Measurements from ENCODE around the gene ZNF304. TPM values are rescaled to one million over a fixed set of nuclear protein-coding genes. Genes with fewer than 3 reads are reported as not detected.

The ZNF304 gene
- 6.6 and 6.9 TPM in 2 replicates for total RNA-seq

DNA sequence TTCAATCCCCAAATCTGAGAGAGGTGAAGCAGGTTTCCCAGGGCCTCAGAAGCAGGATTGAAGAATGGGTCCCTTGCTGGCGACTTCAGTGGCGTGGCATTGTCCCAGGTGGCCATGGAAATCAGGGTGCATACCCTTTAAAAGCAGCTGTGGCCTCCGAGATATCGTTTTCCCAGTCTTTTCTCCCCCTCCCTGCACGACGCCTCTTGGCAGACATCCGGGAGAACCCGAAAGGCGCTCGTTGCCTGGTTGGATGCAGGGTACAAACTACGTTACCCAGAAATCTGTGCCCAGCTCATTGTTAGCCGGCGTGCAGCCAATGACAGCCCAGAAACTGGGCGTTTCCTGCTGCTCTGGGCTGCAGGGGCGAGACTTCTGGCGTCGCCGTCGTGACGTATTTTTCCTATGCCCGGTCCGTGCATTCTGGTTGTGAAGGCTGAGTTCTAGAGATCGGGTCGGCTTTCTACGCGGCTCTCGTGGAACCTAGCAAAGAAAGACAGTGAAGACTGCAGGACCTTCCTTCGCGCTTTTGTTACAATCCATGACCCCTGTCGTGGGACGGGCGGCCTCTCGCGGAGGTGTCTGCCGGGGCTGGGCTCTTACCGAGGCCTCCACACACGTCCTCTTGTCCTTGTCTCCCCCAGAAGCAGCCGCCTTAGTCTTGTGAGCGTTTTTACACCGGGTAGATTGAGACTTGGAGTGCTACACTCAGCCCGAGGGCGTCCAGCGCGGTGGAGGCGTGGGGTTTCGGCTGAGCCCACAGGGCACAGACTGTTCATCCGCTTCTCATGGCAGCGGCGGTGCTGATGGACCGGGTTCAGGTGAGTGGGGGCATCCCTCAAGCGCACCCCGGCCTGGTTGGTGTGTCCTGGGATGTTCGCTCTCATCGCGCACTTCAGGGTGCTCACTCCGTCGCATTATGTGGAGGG lies at the start of gene ZNF304:
Gene ZNF304 (plus strand): TSS at position 395 of the 929 bp plus-strand sequence. CDS start 394 bp downstream, at position 789.
- intact Hi-C loops (cut with micrococcal nuclease), result loop anchor here (1.0 kb wide), 7 partner anchors 12 to 136 kb away; partner anchors contain the start of genes TRAPPC2B, ZNF17, ZNF419 and ZNF460

DNA sequence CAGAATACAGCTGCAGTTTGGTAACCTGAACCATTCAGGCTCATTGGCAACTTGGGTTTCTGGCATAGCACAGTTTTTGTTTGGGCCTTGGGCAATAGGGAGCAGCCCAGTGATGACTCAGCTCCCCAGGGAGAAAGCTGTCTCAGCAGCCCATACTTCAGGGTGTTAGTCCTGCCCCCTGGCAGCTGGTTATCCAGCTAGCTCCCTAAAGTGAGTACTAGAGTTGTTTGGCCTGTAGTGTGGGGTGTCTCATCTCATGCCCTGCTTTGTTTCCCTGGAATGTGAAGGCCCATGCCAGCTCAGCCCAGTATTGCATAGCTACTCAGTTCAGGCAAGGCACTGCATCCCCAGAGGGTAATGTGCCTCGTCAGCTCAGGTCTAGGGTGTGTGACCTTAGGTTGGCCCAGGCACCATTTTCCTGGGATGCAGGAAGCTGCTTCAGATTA lies 49.0 kb upstream of the ZNF304 start:
- intact Hi-C loops (cut with micrococcal nuclease), result no loop called here

DNA sequence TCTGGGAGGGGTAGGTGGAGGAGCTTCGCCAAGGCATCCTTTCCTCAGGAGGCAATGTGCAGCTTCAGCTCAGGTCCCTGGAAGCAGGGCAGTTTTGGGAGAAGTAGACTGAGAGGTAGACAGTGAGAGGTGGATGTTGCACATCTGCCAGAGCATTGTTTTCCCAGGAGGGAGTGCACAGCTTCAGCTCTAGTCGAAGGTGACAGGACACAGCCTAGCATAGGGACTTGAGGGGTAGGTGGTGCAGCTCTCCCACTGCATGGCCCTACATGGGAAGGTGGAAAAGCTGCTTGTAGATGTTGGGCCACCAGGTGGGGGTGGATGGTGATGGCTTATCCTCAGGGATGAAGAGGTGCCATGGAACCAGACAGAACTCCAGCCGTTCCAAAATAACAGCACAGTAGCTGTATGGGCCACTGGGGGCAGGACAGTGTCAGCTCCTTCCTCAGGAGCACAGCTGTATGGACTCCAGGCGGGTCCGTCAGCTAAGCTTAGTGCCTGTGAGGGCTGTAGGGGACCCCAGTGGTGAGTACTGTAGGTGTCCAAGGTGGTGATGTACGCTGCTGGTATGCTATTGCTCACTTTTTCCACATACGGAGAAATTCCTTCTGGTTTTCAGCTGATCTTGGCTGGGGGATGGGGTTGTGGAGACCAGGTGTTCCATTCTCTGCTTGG lies 48.2 kb upstream of the ZNF304 start:
- intact Hi-C loops (cut with micrococcal nuclease), result no loop called here

DNA sequence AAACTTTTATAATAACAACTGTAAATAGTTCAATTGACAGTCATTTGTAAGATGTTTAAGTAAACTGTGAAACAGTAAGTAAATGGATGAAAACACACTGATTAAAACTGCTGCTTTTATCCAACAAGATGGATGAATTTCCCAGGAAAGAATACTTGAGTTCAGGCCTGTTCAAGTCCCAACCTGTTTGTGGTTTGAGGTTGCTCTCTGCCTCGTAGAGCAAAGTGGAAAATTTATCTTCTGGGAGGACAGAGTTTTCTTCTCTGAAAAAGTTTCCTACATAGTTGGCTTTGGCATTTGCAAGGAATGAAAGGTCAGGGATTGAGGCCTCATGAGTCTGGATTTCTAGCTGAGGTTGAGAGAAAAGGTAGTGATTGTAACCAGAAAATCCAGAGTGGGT lies 46.0 kb upstream of the ZNF304 start:
- intact Hi-C loops (cut with micrococcal nuclease), result no loop called here

DNA sequence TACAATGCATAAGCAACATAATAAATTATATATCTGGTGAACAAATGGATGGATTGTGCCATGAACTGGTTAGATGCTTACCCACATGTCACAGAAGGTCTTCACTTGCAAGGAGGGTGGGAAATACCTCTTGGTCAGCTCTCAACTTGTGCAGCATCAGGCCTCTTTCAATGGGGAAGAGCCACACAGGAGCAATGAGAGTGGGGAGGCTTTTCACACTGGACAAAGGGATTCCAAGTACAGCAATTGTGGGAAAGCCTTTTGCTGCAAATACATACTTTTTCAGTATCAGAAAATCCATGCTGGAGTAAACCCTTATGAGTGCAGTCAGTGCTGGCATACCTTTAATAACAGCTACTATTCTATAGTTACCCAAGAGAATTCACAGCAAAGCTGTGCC lies 42.6 kb upstream of the ZNF304 start:
- intact Hi-C loops (cut with micrococcal nuclease), result no loop called here

DNA sequence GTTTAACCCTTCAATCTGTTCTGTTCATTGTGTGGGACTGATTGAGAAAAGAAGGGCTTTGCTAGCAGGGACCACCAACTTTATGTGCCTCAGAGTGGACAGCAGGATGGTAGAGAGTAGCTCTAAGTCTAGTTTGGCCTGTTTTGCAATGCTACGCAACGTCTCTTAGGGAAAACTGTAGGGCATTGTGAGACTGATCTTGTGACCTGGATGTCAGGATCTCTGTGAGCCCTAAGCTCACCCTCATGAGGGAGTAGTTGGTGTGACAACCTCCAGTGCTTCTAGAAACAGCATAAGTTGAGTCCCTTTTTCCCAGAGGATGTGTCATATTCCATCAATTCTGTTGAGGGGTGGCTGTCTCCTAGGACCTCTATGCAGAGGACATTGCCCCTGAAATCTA lies 40.3 kb upstream of the ZNF304 start:
- intact Hi-C loops (cut with micrococcal nuclease), result no loop called here

DNA sequence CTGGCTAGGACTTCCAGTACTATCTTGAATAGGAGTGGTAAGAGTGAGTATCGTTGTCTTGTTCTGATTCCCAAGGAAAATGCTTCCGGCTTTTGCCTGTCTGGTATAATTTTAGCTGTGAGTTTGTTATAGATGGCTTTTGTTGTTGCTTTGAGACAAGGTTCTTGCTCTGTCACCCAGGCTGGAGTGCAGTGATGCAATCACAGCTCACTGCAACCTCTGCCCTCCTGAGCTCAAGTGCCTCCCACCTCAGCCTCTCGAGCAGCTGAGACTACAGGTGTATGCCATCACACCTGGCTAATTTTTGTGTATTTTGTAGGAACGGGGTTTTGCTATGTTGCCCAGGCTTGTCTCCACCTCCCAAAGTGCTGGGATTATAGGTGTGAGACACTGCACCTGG lies 36.9 kb upstream of the ZNF304 start:
- intact Hi-C loops (cut with micrococcal nuclease), result no loop called here

DNA sequence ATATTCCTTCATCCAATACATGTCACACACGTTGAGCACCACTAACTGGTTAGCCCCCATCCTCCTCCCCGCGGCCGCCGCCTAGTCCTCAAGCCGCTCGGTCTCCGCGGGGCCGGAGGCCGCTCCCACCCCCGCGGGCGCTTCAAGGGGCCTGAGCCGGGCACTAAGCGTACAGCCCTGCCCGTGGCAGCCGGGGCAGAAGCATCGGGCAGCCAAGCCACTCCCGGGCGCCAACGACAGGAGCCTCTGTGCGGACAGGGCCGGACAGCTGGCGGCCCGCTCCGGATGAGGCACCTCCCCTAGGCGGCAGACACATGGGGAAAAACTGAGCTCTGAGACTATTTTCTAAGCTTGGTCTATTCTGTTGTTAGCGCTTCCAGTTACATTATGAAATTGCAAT lies 33.6 kb upstream of the ZNF304 start:
- intact Hi-C loops (cut with micrococcal nuclease), result no loop called here

DNA sequence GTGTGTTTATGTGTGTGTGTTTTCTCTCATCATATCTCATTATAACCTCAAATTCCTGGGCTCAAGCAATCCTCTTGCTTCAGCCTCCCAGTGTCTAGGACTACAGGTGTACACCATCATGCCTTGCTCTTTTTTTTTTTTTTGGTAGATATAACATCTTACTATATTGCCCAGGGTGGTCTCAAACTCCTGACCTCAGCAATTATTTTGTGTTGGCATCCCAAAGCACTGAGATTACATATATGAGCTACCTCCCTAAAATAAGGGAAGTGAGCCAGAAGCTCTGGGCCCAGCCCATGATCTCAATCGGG lies 31.2 kb upstream of the ZNF304 start:
- intact Hi-C loops (cut with micrococcal nuclease), result loop anchor here (1.0 to 5.0 kb wide), 6 partner anchors 31 to 128 kb away; partner anchors contain the start of genes TRAPPC2B, ZNF264, ZNF304 and ZNF460

DNA sequence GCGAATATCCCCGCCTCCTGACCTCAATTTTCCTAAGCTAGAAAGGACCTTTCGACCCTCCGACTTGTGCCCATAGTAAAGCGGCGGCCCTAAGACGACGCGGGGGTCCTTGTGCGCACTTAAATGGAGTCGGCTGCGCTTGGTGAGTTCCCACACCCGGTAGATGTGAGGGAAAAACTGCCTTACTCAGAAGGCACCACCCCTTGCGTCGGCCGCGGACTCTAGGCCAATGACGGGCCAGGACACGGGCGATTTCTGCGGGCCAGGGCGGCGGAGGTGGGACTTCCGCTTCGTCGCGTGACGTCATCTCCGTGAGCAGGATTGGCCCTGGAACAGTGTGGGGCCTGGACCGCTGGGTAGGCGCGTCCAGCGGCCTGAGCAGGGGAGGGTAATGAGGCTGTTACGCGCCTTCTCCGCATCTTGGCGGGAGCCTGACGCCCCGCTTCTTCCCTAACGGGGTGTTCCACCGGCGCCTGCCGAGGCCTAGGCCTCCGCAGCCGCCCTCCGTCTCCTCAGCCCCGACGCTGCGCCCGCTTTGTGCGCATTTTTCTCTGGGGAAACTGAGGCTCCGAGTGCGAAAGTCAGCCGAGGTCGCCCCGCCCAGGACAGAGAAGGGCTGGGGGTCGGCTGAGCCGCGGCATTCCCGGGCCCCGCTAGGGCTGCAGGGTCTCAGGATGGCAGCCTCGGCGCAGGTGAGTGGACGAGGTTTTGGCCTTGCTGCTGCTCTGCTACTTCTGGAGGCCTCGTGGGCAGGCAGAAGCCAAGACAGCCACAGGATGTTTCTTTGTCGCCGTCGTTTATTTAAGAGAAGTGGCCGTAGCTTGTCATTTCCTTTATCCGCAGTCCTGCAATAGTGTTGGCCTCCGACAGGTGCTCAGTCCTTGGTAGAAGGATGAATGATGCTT lies 30.6 kb upstream of the ZNF304 start, which contains the start of gene ZNF543:
Gene ZNF543 (plus strand): TSS at position 293 of the 905 bp plus-strand sequence. CDS start 382 bp downstream, at position 675.
- intact Hi-C loops (cut with micrococcal nuclease), result loop anchor here (1.0 to 5.0 kb wide), 6 partner anchors 31 to 128 kb away; partner anchors contain the start of genes TRAPPC2B, ZNF264, ZNF304 and ZNF460

DNA sequence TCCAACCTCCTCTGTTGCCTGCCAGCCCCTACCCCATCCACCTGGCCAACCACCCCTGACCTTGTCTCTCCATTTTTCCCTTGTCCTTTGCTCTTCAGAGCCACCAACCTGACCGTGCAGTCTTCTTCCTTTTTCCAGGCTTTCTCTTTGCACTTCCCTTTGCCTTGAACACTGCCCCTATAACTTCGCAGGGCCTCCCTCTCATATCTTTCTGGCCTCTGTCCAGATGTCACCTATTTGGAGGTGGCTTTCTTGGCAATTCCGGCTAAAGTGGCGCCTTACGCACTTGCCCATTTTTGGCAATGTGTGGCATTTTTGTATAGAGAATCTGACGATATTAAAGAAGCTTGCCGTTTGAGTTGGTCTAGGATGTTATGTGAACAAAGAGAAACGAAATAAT lies 30.0 kb upstream of the ZNF304 start:
- intact Hi-C loops (cut with micrococcal nuclease), result loop anchor here (2.0 to 5.0 kb wide), 2 partner anchors 42 to 129 kb away; partner anchors contain the start of genes TRAPPC2B, ZNF264 and ZNF547

DNA sequence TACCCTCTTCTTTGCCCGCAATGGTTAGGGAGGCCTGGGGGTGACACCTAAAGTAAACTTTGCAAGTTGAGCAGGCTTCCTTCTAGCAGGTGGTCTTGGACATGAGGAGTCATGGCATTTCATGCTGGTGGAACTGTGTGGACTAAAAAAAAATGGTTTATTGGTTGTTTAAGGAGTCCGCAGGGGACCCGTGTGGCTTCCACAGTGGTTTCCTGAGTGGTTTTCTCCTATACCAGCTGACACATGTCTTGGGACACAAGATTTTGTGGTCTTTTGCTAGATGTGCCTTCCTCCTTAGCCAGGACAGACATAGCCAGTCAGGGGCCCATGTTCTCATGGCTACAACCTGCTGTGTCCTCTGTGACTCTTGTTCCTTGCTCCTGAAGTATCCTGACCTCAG lies 29.3 kb upstream of the ZNF304 start:
- intact Hi-C loops (cut with micrococcal nuclease), result loop anchor here (2.0 to 5.0 kb wide), 2 partner anchors 41 to 129 kb away; partner anchors contain the start of genes TRAPPC2B, ZNF264 and ZNF547

DNA sequence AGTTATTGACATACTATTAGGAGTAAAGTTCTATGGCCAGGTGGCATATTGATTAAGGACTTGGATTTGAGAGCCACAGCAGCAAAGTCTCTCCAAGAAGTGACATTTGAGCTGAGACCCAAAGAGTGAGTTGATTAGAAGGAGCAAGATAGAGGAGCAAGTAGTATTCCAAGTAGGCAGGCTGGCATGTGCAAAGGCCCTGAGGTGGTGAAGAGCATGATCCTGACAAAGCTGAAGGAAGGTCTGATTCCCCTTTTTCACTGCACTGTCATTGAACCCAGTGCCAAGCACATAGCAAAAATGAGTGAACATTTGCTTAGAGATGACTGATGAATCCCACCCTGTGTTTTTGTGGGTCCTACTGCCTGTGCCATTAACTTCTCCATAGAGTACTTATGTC lies 26.1 kb upstream of the ZNF304 start:
- intact Hi-C loops (cut with micrococcal nuclease), result loop anchor here (5.0 kb wide), 1 partner anchor 133 kb away; the partner anchor contains the start of gene ZNF264

DNA sequence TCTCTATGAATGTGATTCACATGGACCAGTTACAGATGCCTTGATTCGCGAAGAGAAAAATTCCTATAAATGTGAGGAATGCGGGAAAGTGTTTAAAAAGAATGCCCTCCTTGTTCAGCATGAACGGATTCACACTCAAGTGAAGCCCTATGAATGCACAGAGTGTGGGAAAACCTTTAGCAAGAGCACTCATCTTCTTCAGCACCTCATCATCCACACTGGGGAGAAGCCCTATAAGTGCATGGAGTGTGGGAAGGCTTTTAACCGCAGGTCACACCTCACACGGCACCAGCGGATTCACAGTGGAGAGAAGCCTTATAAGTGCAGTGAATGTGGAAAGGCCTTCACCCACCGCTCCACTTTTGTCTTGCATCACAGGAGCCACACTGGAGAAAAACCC lies 23.1 kb upstream of the ZNF304 start:
- intact Hi-C loops (cut with micrococcal nuclease), result no loop called here

DNA sequence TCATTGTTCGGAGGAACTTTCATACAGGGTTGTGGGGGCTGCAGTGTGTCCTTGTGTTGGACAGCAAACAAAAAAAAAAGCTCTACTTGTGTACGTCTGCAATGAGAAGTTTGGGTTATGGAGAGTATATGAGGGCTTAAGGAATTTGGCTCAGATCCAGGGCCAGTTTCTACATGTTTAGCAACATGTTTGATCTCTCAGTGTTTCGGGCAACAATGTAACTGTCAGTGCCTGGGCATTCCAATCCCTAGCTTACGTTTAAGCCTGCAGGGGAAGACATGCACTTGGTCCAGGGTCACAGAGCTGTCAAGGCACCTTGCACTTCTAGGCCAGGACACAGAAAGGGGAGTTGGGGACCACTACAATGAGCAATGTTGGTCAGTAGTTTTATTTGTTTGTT lies 16.9 kb upstream of the ZNF304 start:
- intact Hi-C loops (cut with micrococcal nuclease), result no loop called here

DNA sequence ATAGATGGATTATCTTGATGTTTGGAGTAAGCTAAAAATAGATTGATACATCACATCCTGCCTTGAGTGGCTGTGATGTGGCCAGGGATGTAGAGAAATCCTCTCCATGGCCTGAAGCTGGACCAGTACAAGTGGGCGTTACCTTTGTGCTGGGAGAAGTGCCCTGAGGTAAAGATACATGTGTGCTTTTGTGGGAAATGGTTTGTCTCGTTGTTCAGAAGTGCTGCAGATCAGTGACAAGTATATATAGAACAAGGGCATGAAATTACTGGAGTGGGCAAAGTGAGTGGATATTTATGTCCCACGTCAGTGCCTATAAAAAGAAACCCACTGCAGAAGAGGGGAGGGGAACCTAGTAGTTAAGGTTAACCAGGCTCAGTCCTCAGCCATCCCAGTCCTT lies 12.2 kb upstream of the ZNF304 start:
- intact Hi-C loops (cut with micrococcal nuclease), result no loop called here

DNA sequence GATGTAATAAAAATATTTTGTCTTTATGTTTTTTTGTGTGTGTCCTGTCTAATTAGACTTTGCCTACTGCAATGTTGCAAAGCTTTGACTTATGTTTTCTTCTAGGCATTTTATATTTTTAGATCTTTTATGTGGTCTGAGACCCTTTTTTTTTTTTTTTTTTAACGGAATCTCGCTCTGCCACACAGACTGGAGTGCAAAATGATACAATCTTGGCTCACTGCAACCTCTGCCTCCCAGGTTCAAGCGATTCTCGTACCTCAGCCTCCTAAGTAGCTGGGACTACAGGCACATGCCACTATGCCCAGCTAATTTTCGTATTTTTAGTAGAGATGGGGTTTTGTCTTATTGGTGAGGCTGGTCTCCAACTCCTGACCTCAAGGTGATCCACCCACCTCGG lies 8.5 kb upstream of the ZNF304 start:
- intact Hi-C loops (cut with micrococcal nuclease), result no loop called here

DNA sequence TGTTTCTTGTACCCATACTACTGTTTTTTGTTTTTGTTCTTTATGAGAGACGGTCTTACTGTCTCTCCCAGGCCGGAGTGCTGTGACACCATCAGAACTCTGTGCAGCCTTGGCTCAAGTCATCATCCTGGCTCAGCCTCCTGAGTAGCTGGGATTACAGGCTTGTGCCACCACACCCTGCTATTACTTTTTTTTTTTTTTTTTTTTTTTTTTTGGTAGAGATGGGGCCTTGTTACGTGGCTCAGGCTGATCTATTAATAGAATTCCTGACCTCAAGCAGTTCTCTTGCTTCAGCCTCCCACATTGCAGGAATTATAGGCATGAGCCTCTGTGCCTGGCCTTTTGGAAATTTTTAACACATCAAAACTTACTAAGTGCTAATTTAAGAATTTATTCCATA lies 2.9 kb upstream of the ZNF304 start:
- intact Hi-C loops (cut with micrococcal nuclease), result no loop called here

DNA sequence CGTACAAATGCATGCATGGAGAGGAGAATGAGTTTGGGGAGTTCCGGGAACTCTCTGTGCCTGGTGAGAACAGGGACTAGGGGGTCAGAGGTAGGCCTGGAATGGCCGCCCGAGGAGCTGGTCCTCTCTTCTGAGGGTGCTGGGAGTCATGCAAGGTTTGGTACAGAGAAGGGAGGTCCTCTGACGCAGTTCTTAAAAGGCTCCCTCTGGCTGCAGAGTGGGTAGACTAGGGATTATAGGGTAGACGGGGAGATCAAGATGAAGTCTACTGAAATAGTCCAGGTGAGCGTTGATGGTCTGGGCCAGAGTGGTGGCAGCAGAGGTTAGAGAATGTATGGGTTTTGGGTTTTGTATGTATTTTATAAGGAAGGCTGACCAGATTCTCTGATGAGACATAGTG lies 796 bp downstream of the ZNF304 start:
- intact Hi-C loops (cut with micrococcal nuclease), result loop anchor here (1.0 kb wide), 7 partner anchors 11 to 135 kb away; partner anchors contain the start of genes TRAPPC2B, ZNF17, ZNF419 and ZNF460

DNA sequence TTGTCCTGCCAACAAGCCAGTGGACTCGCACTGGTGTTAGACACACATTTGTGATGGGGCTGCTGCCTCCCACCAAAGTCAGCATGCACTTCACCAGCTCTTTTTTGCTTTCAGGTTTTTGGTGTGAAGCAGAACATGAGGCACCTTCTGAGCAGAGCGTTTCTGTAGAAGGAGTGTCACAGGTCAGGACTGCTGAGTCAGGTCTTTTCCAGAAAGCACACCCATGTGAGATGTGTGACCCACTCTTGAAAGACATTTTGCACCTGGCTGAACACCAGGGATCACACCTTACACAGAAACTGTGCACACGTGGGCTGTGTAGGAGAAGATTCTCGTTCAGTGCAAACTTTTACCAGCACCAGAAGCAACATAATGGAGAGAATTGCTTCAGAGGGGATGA lies 4.8 kb downstream of the ZNF304 start:
- intact Hi-C loops (cut with micrococcal nuclease), result no loop called here

DNA sequence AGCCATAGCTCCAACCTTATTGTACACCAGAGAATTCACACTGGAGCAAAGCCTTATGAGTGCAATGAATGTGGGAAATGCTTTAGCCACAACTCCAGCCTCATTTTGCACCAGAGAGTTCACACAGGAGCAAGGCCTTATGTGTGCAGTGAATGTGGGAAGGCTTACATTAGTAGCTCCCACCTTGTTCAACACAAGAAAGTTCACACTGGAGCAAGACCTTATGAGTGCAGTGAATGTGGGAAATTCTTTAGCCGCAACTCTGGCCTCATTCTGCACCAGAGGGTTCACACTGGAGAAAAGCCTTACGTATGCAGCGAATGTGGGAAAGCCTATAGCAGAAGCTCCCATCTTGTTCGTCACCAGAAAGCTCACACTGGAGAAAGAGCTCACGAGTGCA lies 6.3 kb downstream of the ZNF304 start:
- intact Hi-C loops (cut with micrococcal nuclease), result no loop called here

All from T-helper 2 cell treated with Interferon-gamma antibody and Interleukin-4, amounts not matched to agents 100 ng/mL and 5 ng/mL, for 36 hours (primary cell).